SK-MEL-5 (cell line): ENCODE results near the gene SERINC3. TPM values are rescaled to one million over a fixed set of nuclear protein-coding genes. Genes with fewer than 3 reads are reported as not detected.

Experiments used
- DNase-seq: peaks from one replicate; pipeline ENCODE4 v3.0.0-alpha.2; 2016; ENCODE audit warnings: low read depth, low spot score
- in situ Hi-C: cut with HindIII; loops from 2 replicates; pipeline ENCODE4 v1.10.0; 2016; ENCODE audit warnings: low sequenced_read_pairs, high pct_unique_total_duplicates, low pct_unique_long_range_greater_than_20kb
- total RNA-seq: library from RNA; depleted of rRNA; stranded (reverse); fragments of >200 nt; shearing (Covaris generic); gene quantifications from 2 replicates; pipeline ENCODE4 v1.2.3, GENCODE V29; 2014

Gene SERINC3
- total RNA-seq, 1 experiment from 2014 or later: 97.1 TPM

DNA sequence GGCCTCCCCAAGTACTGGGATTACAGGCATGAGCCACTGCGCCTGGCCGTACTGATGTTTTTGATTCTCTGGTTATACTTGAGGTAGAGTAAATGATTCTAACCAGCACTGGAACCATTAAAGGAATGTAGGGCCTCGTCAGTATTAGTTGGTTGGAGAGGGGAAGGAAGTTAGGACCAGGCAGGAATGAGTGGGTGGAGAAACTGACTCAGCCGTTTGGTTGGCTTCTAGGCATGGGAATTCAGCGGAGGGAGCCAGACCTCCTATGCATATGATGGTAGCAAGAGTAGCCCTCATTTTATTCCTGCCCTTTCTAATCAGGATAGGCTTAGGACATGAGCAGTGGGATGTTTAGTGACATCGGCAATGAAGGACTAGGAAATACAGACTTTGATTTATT, 19.0 kb upstream of the SERINC3 start:
- DNase-seq: no peak
- in situ Hi-C loops: no loop called here

DNA sequence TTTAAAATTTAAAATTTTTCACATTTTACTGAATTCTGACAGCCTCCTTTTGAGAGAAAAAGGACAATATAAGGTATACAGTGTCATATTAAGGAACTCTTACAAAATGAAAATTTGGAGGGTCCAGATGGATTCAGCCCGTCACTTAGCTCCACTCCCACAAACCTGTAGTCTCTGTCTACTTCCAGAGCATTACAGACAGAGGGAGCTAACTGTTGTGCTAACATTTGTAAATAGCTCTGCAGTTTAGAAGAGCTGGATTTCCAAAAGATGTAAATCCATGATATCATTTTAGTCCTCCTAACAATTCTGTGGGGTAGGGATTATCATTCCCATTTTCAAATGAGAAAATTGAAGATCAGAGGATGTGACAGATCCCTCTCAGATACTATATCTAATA, 16.1 kb upstream of the SERINC3 start:
- DNase-seq: no peak
- in situ Hi-C loops: no loop called here

DNA sequence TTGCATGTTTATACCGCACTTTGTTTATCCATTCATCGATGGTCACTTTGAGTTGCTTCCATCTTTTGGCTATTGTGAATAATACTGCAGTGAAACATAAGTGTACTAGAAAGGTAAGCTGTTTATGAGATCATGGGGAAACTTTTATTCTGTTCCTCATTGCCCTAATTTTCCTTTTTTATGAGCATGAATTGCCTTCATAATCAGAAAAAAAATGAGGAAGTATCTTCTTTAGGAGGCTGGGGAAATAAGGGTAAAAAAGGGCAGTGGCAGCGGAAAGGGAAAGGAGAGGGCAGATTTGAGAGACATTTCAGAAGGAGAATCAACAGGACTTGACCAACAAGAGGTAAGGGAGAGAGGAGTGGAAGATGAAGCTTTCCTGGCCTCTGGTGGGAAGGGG, 14.3 kb upstream of the SERINC3 start:
- DNase-seq: no peak
- in situ Hi-C loops: no loop called here

DNA sequence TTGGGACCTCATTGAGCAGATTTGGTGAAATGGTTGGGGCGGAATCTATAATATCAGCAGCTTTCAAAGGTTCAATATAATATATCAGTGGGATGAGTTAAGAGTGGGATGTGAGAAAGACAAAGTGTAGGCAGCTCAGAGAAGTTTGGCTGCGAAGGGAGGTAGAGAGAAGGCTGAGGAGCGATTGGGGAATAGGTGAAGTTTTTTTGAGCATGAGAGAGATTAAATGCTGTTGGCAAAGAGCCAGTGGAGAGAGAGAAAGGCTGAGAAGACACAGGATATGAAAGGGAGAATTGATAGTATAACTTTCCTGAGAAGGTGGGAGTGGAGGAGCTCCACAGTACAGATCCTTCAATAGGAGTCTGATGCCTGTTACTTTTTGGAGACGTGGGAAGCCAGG, 12.1 kb upstream of the SERINC3 start:
- in situ Hi-C loops: no loop called here
- DNase-seq: no peak

DNA sequence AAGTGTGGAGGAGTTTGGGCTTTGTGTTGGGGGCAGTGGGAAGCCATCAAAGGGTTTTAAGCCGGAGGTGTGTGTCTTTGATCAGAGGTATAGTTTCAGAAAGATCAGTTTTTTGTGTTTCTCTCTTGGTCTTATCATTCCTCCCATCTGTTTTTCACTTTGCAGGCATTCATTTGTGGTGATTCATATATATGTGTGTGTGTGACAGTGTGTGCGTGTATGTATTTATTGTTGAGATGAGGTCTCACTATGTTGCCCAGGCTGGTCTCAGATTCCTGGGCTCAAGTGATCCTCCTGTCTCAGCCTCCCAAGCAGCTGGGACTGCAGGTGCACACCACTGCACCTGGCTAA, 11.1 kb upstream of the SERINC3 start:
- no peak for DNase-seq
- in situ Hi-C loops: no loop called here

DNA sequence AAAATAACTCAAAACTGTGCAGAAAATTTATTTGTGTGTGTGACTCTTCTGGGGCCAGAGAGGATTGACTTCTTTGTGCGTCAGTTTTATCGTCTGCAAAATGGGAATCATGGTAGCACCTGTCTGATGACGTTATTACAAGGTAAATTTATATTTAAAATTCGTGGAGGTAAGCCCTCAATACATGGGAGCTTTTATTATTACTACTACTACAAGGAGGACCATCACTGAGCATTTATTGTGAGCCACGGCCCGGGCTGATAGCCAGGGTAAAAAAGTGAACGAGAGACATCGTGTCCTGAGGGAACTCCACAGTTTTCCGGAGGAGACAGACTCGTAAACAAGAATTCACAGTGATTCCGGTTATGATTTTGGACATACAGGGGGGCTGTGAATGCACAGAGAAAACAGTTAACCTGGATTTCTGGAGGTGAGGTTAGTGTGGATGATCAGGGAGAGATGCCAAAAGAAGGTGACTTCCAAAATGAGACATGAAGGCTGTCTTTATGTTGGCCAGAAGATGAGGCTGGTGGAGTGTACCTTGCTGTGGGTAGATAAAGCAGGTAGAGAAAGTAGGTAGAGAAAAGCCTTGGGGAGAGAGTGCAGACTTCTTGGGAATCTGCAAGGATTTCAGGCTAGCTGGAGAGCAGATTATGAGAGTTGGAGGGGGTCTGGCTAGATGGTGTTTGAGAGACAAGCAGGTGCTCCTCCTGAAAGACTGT, 10.6 kb upstream of the SERINC3 start:
- DNase-seq: no peak
- in situ Hi-C loops: no loop called here

DNA sequence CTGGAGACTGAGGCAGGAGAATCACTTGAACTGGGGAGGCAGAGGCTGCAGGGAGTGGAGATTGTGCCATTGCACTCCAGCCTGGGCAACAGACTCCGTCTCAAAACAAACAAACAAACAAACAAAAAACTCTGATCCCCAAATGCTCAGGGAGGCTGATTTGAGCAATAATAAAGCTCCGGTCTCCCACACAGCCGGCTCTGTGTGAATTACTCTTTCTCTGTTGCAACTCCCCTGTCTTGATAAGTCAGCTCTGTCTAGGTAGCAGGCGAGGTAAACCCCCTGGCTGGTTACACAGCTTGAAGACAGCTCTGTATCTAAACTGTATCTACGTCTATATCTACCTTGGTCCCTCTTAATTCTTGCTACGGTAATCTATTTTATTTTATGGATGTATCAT, 6.4 kb upstream of the SERINC3 start:
- in situ Hi-C loops: no loop called here
- no peak for DNase-seq

DNA sequence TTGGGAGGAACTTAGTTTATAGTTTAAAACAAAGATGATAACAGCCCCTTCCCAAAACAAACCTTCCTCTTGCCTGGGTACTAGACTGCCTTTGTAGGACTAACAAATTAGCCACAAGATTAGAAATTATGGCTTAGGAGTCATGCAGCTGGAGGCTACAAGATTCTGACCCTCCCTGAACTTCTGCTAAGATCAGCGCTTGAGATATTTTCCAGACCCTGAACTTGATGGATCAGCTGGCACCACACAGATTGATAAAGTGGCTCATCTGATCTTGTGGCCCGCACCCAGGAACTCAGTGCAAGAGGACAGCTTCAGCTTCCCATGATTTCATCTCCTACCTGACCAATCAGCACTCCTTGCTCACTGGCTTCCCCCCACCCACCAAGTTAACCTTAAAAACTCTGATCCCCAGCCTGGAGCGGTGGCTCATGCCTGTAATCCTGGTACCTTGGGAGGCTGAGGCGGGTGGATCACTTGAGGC, 5.9 kb upstream of the SERINC3 start:
- in situ Hi-C loops: no loop called here
- no peak for DNase-seq

DNA sequence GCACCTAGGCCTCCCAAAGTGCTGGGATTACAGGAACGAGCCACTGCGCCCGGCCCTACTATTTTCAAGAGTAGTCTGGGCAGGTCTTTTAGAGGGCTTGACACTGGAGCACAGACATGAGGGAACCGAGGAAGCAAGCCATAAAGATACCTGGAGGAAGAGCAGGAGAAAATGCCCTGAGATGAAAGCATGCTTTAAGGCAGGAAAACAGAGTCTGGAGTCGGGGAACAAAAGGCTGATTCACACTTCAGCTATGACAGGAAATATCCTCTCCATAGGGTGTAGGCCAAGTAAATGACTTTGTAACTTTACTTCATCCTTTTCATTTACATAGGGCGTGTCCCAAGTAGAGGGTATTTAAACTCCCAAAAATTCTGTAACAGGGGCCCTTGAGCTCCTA, 4.3 kb upstream of the SERINC3 start:
- in situ Hi-C loops: no loop called here
- DNase-seq: peak; percentile 41

DNA sequence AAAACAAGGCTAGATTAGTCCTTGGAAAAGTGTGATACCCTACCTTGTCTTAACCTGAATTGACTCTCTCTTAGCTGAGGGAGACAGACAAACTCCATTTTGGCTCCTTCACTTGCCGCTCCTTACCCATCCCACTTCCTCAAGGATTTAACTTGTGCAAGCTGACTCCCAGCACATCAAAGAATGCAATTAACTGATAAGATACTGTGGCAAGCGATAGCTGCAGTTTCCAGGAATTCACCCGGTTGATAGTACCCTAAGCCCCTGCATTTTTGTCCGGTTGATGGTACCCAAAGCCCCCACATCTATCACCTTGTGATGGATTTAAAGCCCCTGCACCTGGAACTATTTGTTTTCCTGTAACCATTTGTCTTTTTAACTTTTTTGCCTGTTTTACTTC, 1.9 kb upstream of the SERINC3 start:
- in situ Hi-C loops: no loop called here
- DNase-seq: no peak

DNA sequence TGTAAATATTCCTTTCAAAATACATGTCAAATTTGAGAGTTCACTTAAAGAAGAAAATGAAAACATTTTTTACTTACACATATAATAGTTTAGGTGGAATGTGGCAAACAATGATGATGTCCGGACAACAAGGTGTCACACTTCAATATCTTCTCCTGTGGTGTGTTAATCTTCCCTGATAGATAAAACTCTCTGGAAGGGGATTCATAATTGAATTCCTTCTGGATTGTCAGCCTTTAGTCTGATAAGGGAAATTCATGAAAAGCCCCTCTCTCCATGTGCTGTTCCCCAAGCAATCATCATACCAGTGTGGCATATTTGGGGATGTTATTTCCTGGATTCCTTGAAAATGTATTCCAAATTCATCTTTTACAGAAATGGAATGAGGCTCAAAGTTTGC, 971 bp upstream of the SERINC3 start:
- DNase-seq: no peak
- in situ Hi-C loops: no loop called here

DNA sequence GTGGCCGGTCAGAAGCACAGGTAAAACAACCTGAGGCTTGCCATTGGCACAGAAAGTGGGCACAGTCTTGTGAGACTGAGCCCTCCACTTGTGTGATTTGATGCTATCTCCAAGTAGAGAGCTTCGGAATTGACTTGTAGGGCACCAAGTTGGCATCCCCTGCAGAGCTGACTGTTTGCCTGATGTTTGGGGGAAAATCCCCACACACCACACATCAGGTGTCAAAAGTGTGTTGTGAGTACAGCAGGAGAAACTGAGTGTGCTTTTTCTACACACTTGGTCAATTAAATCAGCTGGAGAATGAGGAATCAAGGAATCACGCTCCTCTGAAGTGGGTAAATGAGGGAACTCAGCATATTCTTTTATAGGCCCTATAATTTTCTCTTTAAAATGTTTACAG, 989 bp downstream of the SERINC3 start:
- no peak for DNase-seq
- in situ Hi-C loops: no loop called here

DNA sequence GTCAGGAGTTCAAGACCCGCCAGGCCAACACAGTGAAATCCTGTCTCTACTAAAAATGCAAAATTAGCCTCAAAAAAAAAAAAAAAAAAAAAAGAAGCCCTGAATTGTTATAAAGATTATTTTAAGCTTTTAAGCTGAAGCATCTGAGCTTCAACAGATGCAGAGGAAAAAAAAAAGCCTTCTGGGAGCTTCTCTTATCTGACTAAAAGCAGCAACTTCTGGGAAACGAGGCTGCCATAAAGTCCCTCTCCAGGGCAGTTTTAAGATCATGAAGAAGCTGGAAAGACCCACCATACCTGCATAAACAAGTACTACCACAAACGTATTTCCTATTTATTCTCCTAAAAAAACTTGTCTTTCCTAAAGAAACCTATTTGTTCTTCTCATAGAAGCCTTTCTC, 3.6 kb downstream of the SERINC3 start:
- DNase-seq: no peak
- in situ Hi-C loops: no loop called here

DNA sequence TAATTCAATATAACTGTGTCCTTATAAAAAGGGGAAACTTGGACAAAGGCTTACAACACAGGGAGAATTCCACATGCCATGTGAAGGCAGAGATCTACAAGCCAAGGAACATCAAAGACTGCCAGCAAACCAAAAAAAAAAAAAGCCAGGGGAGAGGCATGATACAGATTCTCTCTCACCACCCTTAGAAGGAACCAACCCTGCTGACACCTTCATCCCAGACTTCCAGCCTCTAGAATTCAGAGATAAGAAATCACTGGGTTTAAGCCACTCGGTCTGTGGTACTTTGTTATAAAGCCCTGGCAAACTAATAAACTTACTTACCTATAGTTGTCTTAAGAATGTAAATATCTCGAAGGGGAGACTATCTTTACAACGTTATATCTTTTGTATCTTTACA, 4.4 kb downstream of the SERINC3 start:
- in situ Hi-C loops: no loop called here
- DNase-seq: no peak

DNA sequence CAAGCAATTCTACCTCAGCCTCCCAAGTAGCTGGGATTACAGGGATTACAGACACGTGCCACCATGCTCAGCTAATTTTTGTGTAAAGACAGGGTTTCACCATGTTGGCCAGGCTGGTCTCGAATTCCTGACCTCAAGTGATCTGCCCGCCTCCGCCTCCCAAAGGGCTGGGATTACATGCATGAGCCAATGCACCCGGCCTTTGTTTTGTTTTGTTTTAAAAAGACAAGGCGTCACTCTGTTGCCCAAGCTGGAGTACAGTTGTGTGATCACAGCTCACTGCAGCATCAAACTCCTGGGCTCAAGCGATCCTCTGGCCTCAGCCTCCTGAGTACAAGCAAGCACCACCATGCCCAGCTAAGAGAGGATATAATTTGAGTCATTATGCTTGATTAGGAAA, 5.4 kb downstream of the SERINC3 start:
- in situ Hi-C loops: no loop called here
- DNase-seq: no peak

DNA sequence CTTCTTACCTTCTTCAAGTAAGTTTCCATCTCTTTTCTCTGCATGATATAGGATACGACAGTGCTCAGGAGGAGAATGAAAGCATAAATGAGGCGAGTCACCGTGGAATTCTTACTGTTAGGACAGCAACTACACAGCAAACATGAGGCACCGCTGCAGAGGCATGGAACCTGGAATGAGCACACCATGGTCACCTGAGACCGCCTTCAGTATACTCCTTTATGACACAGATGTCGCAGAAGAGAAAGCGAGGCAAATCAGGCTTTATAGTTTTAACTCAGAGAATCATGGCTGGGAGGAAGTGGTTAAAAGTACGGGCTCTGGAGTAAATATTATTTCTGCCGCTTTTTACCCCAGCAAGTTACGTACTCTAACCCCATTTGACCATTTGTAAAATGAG, 8.0 kb downstream of the SERINC3 start:
- in situ Hi-C loops: no loop called here

DNA sequence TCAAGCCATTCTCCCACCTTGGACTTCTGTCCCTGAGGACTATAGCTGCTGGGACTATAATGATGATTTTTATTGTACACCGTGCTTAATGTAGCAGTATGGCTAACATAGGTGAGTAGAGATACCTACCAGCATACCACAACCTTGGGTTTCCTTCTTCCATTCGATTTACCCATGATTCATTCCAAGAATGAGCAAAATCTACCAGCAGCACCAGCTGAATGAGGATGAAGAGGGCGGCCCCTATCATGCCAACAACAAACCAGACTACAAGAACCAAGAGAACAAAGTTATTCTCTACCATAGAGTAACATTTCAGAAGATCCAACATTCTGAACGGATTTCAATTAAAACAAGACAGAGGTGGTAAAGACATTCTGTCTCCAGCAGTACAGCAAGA, 12.1 kb downstream of the SERINC3 start:
- DNase-seq: no peak
- in situ Hi-C loops: no loop called here

More for the DNA sequence above, 8.0 kb downstream of the SERINC3 start:
- DNase-seq: no peak

DNA sequence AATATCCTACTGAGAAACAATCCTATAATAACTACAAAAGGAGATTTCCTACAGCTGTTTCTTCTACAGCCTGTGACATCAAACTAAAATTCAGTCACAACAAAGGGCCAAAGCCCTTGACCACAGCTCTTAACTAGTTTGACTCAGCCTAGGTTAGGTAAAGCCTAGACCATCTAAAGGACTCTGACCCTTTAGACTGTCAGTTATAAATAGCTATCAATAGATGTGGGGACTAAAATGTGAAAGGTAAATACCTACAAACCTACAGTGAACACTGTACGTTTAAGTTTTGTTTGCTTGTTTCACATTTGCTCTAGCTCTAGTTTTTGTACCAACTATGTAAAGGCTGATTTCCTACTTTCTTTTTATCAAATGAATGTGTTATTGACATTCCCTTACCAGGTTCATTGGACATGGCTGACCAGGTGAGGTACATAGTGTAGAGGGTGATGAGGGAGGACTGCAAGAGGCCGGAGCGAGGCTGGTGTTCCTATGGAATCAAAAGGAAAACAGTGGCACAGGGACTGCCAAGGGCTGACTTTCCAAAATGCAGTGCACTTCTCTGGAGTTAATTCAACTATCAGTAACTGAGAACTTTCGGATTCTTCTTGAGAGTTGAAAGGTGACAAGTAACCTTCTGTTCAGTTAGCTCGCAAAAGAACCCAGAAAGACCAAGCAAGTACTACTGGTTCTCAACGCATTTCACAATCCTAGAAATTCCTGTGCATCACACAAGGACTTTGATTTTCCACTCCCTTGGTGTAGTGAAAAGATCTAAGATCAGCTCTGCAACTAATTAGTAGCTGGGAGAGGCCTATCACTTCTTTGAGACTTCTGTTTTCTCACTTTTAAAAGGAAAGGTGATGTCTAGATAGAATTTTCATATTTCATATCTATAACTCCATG, 17.2 kb downstream of the SERINC3 start:
- no peak for DNase-seq
- in situ Hi-C loops: no loop called here

DNA sequence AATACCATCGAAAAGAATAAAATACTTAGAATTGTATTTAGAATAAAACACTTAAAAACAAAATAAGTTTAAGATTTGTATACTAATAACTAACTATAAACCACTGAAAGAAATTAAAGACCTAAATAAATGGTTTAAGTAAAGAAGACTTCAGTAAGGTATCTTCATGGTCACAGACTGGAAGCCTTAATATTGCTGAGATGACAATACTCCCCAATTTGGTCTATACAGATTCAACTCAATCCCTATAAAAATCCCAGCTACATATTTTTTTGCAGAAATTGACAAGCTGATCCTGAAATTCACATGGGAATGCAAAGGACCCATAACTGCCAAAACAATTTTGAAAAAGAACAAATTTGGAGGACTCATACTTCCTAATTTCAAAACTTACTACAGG, 18.9 kb downstream of the SERINC3 start:
- in situ Hi-C loops: no loop called here
- no peak for DNase-seq
